ENCODE data around the gene PLPP3.

GRCh38 chr1:56505792-56506743, 73.3 kb downstream of the PLPP3 start:
- TF ChIP-seq, protein P1, sequence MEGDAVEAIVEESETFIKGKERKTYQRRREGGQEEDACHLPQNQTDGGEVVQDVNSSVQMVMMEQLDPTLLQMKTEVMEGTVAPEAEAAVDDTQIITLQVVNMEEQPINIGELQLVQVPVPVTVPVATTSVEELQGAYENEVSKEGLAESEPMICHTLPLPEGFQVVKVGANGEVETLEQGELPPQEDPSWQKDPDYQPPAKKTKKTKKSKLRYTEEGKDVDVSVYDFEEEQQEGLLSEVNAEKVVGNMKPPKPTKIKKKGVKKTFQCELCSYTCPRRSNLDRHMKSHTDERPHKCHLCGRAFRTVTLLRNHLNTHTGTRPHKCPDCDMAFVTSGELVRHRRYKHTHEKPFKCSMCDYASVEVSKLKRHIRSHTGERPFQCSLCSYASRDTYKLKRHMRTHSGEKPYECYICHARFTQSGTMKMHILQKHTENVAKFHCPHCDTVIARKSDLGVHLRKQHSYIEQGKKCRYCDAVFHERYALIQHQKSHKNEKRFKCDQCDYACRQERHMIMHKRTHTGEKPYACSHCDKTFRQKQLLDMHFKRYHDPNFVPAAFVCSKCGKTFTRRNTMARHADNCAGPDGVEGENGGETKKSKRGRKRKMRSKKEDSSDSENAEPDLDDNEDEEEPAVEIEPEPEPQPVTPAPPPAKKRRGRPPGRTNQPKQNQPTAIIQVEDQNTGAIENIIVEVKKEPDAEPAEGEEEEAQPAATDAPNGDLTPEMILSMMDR (IDR thresholded peaks at IDR 0.05): no peak
- TF ChIP-seq, protein P2, sequence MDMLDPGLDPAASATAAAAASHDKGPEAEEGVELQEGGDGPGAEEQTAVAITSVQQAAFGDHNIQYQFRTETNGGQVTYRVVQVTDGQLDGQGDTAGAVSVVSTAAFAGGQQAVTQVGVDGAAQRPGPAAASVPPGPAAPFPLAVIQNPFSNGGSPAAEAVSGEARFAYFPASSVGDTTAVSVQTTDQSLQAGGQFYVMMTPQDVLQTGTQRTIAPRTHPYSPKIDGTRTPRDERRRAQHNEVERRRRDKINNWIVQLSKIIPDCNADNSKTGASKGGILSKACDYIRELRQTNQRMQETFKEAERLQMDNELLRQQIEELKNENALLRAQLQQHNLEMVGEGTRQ (IDR thresholded peaks at IDR 0.05; ENCODE audit: borderline replicate concordance, low read depth, low read length): no peak
- TF ChIP-seq MAX (IDR thresholded peaks at IDR 0.05; ENCODE audit: low read depth) (no peak), POLR2AphosphoS5 (IDR thresholded peaks at IDR 0.05; ENCODE audit: low read depth, low read length) (no peak), RXRA (IDR thresholded peaks at IDR 0.05; ENCODE audit: borderline replicate concordance, low read depth) (no peak), TAF1 (IDR thresholded peaks at IDR 0.05; ENCODE audit: borderline replicate concordance, low read depth, low read length) (no peak)

Data from SK-N-SH (cell line).